Jurkat, Clone E6-1 (cell line): ENCODE measurements around the gene APCDD1L.
"Not testable (repeated sequence)": the region's sequence is repeated elsewhere in the genome, so short reads cannot be mapped to it uniquely, and the experiment has no call there.

Source experiments
- DNase-seq: peaks from one replicate; pipeline ENCODE4 v3.0.0-alpha.2; 2011; ENCODE audit warnings: low read depth, low spot score
- H3K4me3 ChIP-seq: 2 replicates; pipeline ENCODE4 v1.5.1; 2011; ENCODE audit warnings: mild to moderate bottlenecking, low read length, control low read depth, moderate library complexity

The APCDD1L gene

GRCh38 chr20:58519940-58520712, 4.9 kb upstream of the APCDD1L start:
- no peak overlapping the region for H3K4me3 ChIP-seq
- no peak for DNase-seq

GRCh38 chr20:58518896-58519593, 3.8 kb upstream of the APCDD1L start:
- no peak for DNase-seq
- H3K4me3 ChIP-seq, result no peak overlapping the region

GRCh38 chr20:58518387-58518786, 3.2 kb upstream of the APCDD1L start:
- DNase-seq, result no peak
- no peak overlapping the region for H3K4me3 ChIP-seq

GRCh38 chr20:58514321-58515232, 622 bp downstream of the APCDD1L start:
- H3K4me3 ChIP-seq, result no peak overlapping the region
- DNase-seq, result no peak

GRCh38 chr20:58513580-58514285, 1.5 kb downstream of the APCDD1L start:
- H3K4me3 ChIP-seq, result no peak overlapping the region
- no peak for DNase-seq

GRCh38 chr20:58512808-58513552, 2.2 kb downstream of the APCDD1L start:
- H3K4me3 ChIP-seq, result no peak overlapping the region
- no peak for DNase-seq

GRCh38 chr20:58511861-58512260, 3.3 kb downstream of the APCDD1L start:
- DNase-seq, result no peak
- H3K4me3 ChIP-seq, result no peak overlapping the region

- no peak for DNase-seq
- H3K4me3 ChIP-seq, result no peak overlapping the region
These were observed 3.8 kb downstream of the APCDD1L start for GRCh38 chr20:58511364-58511763.

- DNase-seq, result no peak
- no peak overlapping the region for H3K4me3 ChIP-seq
These were observed 4.3 kb downstream of the APCDD1L start for GRCh38 chr20:58510921-58511320.

GRCh38 chr20:58508762-58509395, 6.3 kb downstream of the APCDD1L start:
- DNase-seq, result no peak
- H3K4me3 ChIP-seq, result no peak overlapping the region

GRCh38 chr20:58506999-58507398, 8.2 kb downstream of the APCDD1L start:
- not testable (repeated sequence) for DNase-seq, H3K4me3 ChIP-seq

- no peak for DNase-seq
- no peak overlapping the region for H3K4me3 ChIP-seq
These were observed 10.6 kb downstream of the APCDD1L start for GRCh38 chr20:58504566-58504965.

GRCh38 chr20:58503668-58504067, 11.5 kb downstream of the APCDD1L start:
- H3K4me3 ChIP-seq, result no peak overlapping the region
- no peak for DNase-seq

GRCh38 chr20:58500256-58500655, 14.9 kb downstream of the APCDD1L start:
- DNase-seq, result no peak
- no peak overlapping the region for H3K4me3 ChIP-seq

GRCh38 chr20:58498470-58499068, 16.6 kb downstream of the APCDD1L start:
- no peak for DNase-seq
- H3K4me3 ChIP-seq, result no peak overlapping the region

GRCh38 chr20:58497724-58498469, 17.3 kb downstream of the APCDD1L start:
- H3K4me3 ChIP-seq, result no peak overlapping the region
- DNase-seq, result no peak

GRCh38 chr20:58497076-58497641, 18.0 kb downstream of the APCDD1L start:
- DNase-seq, result no peak
- H3K4me3 ChIP-seq, result no peak overlapping the region
